ENCODE measurements around the gene AHCYL2. TPM values are rescaled to one million over a fixed set of nuclear protein-coding genes. Genes with fewer than 3 reads are reported as not detected.

The AHCYL2 gene
- total RNA-seq, 1 donor from 2014 or later: 6.0 TPM

GRCh38 chr7:129458171-129458570, 233.3 kb downstream of the AHCYL2 start:
- peaks cover 46% of the 10 kb centered on the region for H3K36me3 ChIP-seq

GRCh38 chr7:129461809-129462208, 237.0 kb downstream of the AHCYL2 start:
- H3K4me1 ChIP-seq: peaks cover 14% of the 10 kb centered on the region
- no peak overlapping the region for H3K4me3 ChIP-seq
- peaks cover 37% of the 10 kb centered on the region for H3K36me3 ChIP-seq
- no peak overlapping the region for H3K27ac ChIP-seq (replicated peaks)
- no peak for DNase-seq
- intact Hi-C loops (cut with micrococcal nuclease): no loop called here
- H3K9me3 ChIP-seq (replicated peaks): no peaks in the 10 kb centered on the region
- H3K27me3 ChIP-seq (ENCODE audit: low read depth): no peaks in the 10 kb centered on the region
- TF ChIP-seq CTCF (IDR thresholded peaks at IDR 0.05; ENCODE audit: borderline replicate concordance): no peak

More at GRCh38 chr7:129458171-129458570, 233.3 kb downstream of the AHCYL2 start:
- H3K4me1 ChIP-seq: peaks cover 20% of the 10 kb centered on the region
- DNase-seq: no peak
- TF ChIP-seq CTCF (IDR thresholded peaks at IDR 0.05; ENCODE audit: borderline replicate concordance): no peak
- intact Hi-C loops (cut with micrococcal nuclease): no loop called here
- no peaks in the 10 kb centered on the region for H3K9me3 ChIP-seq (replicated peaks)
- H3K27ac ChIP-seq (replicated peaks): no peak overlapping the region
- no peaks in the 10 kb centered on the region for H3K27me3 ChIP-seq (ENCODE audit: low read depth)
- no peak overlapping the region for H3K4me3 ChIP-seq

- DNase-seq: no peak
- Histone ChIP-seq H3K9me3 (replicated peaks) (no peaks in the 10 kb centered on the region), H3K27ac (replicated peaks) (no peak overlapping the region), H3K4me1 (peaks cover 16% of the 10 kb centered on the region), H3K4me3 (no peak overlapping the region), H3K36me3 (peaks cover 37% of the 10 kb centered on the region), H3K27me3 (ENCODE audit: low read depth) (no peaks in the 10 kb centered on the region)
- no peak for TF ChIP-seq CTCF (IDR thresholded peaks at IDR 0.05; ENCODE audit: borderline replicate concordance)
- intact Hi-C loops (cut with micrococcal nuclease): no loop called here
Observed at GRCh38 chr7:129462420-129462819, 237.6 kb downstream of the AHCYL2 start.

- peaks cover 21% of the 10 kb centered on the region for H3K4me1 ChIP-seq
- H3K27ac ChIP-seq (replicated peaks): no peak overlapping the region
- no peaks in the 10 kb centered on the region for H3K9me3 ChIP-seq (replicated peaks)
- H3K4me3 ChIP-seq: no peak overlapping the region
- no peak for DNase-seq
- TF ChIP-seq CTCF (IDR thresholded peaks at IDR 0.05; ENCODE audit: borderline replicate concordance): no peak
- intact Hi-C loops (cut with micrococcal nuclease): no loop called here
- H3K27me3 ChIP-seq (ENCODE audit: low read depth): no peaks in the 10 kb centered on the region
- H3K36me3 ChIP-seq: peaks cover 21% of the 10 kb centered on the region
Observed at GRCh38 chr7:129464194-129464593, 239.4 kb downstream of the AHCYL2 start.

- Histone ChIP-seq H3K36me3 (peaks cover 14% of the 10 kb centered on the region), H3K9me3 (replicated peaks) (no peaks in the 10 kb centered on the region), H3K27ac (replicated peaks) (no peak overlapping the region), H3K4me1 (peaks cover 21% of the 10 kb centered on the region), H3K27me3 (ENCODE audit: low read depth) (no peaks in the 10 kb centered on the region), H3K4me3 (no peak overlapping the region)
- intact Hi-C loops (cut with micrococcal nuclease): no loop called here
- TF ChIP-seq CTCF (IDR thresholded peaks at IDR 0.05; ENCODE audit: borderline replicate concordance): no peak
- DNase-seq: no peak
Observed at GRCh38 chr7:129465080-129465479, 240.2 kb downstream of the AHCYL2 start.

GRCh38 chr7:129466796-129467195, 242.0 kb downstream of the AHCYL2 start:
- no peak overlapping the region for H3K27ac ChIP-seq (replicated peaks)

More at GRCh38 chr7:129466796-129467195, 242.0 kb downstream of the AHCYL2 start:
- no peak for TF ChIP-seq CTCF (IDR thresholded peaks at IDR 0.05; ENCODE audit: borderline replicate concordance)
- Histone ChIP-seq H3K27me3 (ENCODE audit: low read depth) (no peaks in the 10 kb centered on the region), H3K4me3 (no peak overlapping the region), H3K9me3 (replicated peaks) (no peaks in the 10 kb centered on the region), H3K36me3 (peaks cover 3% of the 10 kb centered on the region), H3K4me1 (peaks cover 21% of the 10 kb centered on the region)
- no peak for DNase-seq
- intact Hi-C loops (cut with micrococcal nuclease): no loop called here
